AG04450 (cell line): Measurements from ENCODE around the gene PPP1R36. TPM values are rescaled to one million over a fixed set of nuclear protein-coding genes. Genes with fewer than 3 reads are reported as not detected.

ENCODE experiments used
- CTCF ChIA-PET: fragments of 300-600, 350-600 bp; formaldehyde crosslinking; extraction: SDS; loops from one replicate; lab custom pipeline; 2022; ENCODE audit warnings: antibody characterized with exemption, inconsistent platforms; lab: Charles Lee
- POLR2A ChIA-PET: fragments of 350-600 bp; formaldehyde crosslinking; extraction: SDS; loops from one replicate; lab custom pipeline; 2021; ENCODE audit warnings: antibody characterized with exemption, inconsistent platforms; lab: Yijun Ruan, JAX
- DNase-seq: peaks from one replicate; pipeline ENCODE4 v3.0.0-alpha.2; 2011; ENCODE audit warnings: low read depth, low spot score
- H3K27ac ChIP-seq: one replicate; pipeline ENCODE4 v1.5.1; 2012; ENCODE audit warnings: low read depth, low read length, control low read depth
- H3K27me3 ChIP-seq: one replicate; pipeline ENCODE4 v1.6.0; 2012; ENCODE audit warnings: low read length; ENCODE audit not compliant: control insufficient read depth, insufficient read depth
- H3K4me3 ChIP-seq: 2 replicates; pipeline ENCODE4 v1.5.1; 2011; ENCODE audit warnings: mild to moderate bottlenecking, low read depth, low read length, control low read depth
- H3K9me3 ChIP-seq: 2 replicates; pipeline ENCODE4 v1.5.1; 2012; ENCODE audit warnings: low read length; ENCODE audit not compliant: control insufficient read depth, insufficient read depth
- polyA plus RNA-seq: library from polyadenylated mRNA; depleted of rRNA; stranded (reverse); fragments of >200 nt; gene quantifications from 2 replicates; pipeline ENCODE4 v1.2.3, GENCODE V29; 2011
- TF ChIP-seq, protein P1 (sequence below): IDR thresholded peaks from 2 replicates; pipeline ENCODE4 v1.5.1; 2011; ENCODE audit warnings: low read depth, low read length, control low read depth, inconsistent platforms

The PPP1R36 gene
- polyA plus RNA-seq, 1 experiment, result 0.38 TPM

DNA sequence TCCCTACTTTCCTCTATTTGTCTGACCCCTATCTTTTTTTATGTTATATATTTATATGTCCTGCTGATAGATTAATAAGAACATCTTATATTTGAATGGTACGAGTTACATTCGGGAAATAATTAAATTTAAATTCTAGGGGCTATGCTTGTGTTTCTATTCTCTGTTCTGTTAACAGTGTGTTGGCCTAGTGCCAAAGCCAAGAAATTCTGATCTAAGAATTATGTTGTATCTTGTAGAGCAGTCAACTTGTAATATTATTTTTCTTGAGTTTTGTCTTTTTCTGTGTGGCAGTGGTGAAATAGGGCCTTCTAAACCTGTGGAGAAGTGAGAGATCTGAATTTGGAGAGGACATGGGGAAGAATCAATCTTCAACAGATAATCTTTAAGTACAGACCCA lies 18.2 kb upstream of the PPP1R36 start:
- POLR2A ChIA-PET, result no interaction called here
- CTCF ChIA-PET, result interaction anchor here (1.0 kb wide), 1 partner anchor 20 kb away, joined by 3 read pairs; no protein-coding TSS in a partner anchor

DNA sequence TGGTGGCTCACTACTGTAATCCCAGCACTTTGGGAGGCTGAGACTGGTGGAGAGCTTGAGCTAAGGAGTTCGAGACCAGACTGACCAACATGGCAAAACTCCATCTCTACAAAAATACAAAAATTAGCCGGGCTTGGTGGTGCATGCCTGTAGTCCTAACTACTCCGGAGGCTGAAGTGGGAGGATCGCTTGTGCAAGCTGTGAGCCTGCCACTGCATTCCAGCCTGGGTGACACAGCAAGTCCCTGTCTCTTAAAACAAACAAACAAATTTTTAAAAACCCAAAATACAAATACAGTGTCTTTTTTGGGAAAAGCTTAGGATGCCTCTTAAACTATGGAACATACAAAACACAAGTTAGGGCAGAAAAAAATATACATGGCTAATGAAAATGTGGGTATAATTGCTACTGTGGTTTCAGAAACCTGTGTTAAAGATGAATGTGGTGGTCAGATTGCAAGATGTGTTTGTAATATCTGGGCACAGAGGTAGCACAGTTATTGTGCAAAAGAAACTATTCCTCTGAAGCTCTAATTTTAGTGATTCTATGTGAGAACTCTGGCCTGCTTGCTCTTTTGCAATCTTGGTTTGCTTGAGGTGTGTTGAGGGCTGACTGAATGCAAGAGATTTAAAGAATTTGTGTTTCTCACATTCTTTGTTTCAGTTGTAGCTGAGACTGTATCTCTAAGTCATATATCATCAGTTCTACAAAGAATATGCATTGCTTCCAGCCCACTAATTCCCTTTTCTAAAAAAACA lies 13.1 kb upstream of the PPP1R36 start:
- H3K9me3 ChIP-seq, result peaks cover 11% of the 10 kb centered on the region
- TF ChIP-seq, protein P1, sequence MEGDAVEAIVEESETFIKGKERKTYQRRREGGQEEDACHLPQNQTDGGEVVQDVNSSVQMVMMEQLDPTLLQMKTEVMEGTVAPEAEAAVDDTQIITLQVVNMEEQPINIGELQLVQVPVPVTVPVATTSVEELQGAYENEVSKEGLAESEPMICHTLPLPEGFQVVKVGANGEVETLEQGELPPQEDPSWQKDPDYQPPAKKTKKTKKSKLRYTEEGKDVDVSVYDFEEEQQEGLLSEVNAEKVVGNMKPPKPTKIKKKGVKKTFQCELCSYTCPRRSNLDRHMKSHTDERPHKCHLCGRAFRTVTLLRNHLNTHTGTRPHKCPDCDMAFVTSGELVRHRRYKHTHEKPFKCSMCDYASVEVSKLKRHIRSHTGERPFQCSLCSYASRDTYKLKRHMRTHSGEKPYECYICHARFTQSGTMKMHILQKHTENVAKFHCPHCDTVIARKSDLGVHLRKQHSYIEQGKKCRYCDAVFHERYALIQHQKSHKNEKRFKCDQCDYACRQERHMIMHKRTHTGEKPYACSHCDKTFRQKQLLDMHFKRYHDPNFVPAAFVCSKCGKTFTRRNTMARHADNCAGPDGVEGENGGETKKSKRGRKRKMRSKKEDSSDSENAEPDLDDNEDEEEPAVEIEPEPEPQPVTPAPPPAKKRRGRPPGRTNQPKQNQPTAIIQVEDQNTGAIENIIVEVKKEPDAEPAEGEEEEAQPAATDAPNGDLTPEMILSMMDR, result no peak
- no peak overlapping the region for H3K27ac ChIP-seq
- peak; percentile 4 for DNase-seq
- POLR2A ChIA-PET, result no interaction called here
- CTCF ChIA-PET, result interaction anchor here (0.5 to 2.1 kb wide), 3 partner anchors 27 to 101 kb away, joined by 3 to 6 read pairs (median 6); no protein-coding TSS in a partner anchor
- no peak overlapping the region for H3K4me3 ChIP-seq
- peaks cover 6% of the 10 kb centered on the region for H3K27me3 ChIP-seq

More for the DNA sequence above, 18.2 kb upstream of the PPP1R36 start:
- H3K27ac ChIP-seq, result no peak overlapping the region
- TF ChIP-seq, protein P1, result no peak
- H3K4me3 ChIP-seq, result no peak overlapping the region
- H3K9me3 ChIP-seq, result no peaks in the 10 kb centered on the region
- H3K27me3 ChIP-seq, result no peaks in the 10 kb centered on the region
- DNase-seq, result no peak

DNA sequence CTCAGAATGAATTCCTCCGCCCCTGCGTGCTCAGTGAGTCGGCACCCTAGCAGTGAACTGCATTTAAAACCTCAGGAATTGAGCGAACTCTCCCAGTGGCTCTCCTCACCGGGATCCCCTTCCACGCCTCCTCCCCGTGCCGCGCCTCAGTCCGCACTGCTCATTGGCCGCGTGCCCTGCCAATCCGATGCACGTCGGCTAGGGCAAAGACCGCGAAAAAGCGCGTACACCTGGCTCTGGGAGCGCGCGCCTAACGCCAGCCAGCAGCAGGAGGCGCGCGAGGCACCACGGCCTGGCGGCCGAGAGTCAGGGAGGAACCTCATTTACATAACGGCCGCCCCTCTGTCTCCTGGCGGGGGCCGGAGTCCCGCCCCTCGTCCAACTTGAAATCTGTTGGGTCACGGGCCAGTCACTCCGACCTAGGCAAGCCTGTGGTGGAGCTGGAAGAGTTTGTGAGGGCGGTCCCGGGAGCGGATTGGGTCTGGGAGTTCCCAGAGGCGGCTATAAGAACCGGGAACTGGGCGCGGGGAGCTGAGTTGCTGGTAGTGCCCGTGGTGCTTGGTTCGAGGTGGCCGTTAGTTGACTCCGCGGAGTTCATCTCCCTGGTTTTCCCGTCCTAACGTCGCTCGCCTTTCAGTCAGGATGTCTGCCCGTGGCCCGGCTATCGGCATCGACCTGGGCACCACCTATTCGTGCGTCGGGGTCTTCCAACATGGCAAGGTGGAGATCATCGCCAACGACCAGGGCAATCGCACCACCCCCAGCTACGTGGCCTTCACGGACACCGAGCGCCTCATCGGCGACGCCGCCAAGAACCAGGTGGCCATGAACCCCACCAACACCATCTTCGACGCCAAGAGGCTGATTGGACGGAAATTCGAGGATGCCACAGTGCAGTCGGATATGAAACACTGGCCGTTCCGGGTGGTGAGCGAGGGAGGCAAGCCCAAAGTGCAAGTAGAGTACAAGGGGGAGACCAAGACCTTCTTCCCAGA lies 9.3 kb upstream of the PPP1R36 start, which contains the start of gene HSPA2:
HSPA2 (plus strand) TSS at position 534 of the 995 bp plus-strand sequence; CDS start at position 643, 109 bp downstream.
- Histone ChIP-seq H3K4me3 (peak within 1 kb of the TSS; percentile 69), H3K9me3 (peaks cover 14% of the 10 kb centered on the region), H3K27me3 (peaks cover 10% of the 10 kb centered on the region), H3K27ac (peak within 1 kb of the TSS; percentile 89)
- ChIA-PET POLR2A (interaction anchor here (0.7 to 3.2 kb wide), 25 partner anchors 8 to 874 kb away, joined by 3 to 35 read pairs (median 4); partner anchors contain the start of genes FNTB, MTHFD1, PPP1R36 and ZBTB1), CTCF (interaction anchor here (0.5 to 6.1 kb wide), 38 partner anchors 9 to 1153 kb away, joined by 3 to 73 read pairs (median 4); partner anchors contain the start of gene MTHFD1)
- TF ChIP-seq, protein P1, result peak; percentile 86
- DNase-seq, result peak; percentile 99

DNA sequence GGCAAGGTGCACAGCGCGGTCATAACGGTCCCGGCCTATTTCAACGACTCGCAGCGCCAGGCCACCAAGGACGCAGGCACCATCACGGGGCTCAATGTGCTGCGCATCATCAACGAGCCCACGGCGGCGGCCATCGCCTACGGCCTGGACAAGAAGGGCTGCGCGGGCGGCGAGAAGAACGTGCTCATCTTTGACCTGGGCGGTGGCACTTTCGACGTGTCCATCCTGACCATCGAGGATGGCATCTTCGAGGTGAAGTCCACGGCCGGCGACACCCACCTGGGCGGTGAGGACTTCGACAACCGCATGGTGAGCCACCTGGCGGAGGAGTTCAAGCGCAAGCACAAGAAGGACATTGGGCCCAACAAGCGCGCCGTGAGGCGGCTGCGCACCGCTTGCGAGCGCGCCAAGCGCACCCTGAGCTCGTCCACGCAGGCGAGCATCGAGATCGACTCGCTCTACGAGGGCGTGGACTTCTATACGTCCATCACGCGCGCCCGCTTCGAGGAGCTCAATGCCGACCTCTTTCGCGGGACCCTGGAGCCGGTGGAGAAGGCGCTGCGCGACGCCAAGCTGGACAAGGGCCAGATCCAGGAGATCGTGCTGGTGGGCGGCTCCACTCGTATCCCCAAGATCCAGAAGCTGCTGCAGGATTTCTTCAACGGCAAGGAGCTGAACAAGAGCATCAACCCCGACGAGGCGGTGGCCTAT lies 8.3 kb upstream of the PPP1R36 start:
- no peak overlapping the region for H3K27ac ChIP-seq
- DNase-seq, result no peak
- POLR2A ChIA-PET, result interaction anchor here (1.0 to 3.2 kb wide), 6 partner anchors 14 to 221 kb away, joined by 3 to 35 read pairs (median 6); no protein-coding TSS in a partner anchor

More for the DNA sequence above, 8.3 kb upstream of the PPP1R36 start:
- CTCF ChIA-PET, result interaction anchor here (1.2 to 6.1 kb wide), 2 partner anchors 96 to 197 kb away, joined by 3 to 73 read pairs; no protein-coding TSS in a partner anchor
- Histone ChIP-seq H3K27me3 (peaks cover 10% of the 10 kb centered on the region), H3K4me3 (peak overlapping the region; percentile 62), H3K9me3 (peaks cover 14% of the 10 kb centered on the region)
- TF ChIP-seq, protein P1, result no peak
